ENCODE results near the gene ATF6. TPM values are rescaled to one million over a fixed set of nuclear protein-coding genes. Genes with fewer than 3 reads are reported as not detected.

The ATF6 gene
- total and polyA plus RNA-seq, 2 of the 8 experiments (the other 6 are each of a cell fraction or from before 2014, with no cell fraction given): 4.6 to 10.0 TPM

Small RNA genes within 50 kb of the gene (small RNA-seq; reads per million reads assigned to genes)
- gene RN7SL466P (ENCODE audit: insufficient read depth): not detected

Other genes starting within 250 kb of the ATF6 start
- gene HSPA6, start 241.8 kb upstream of the ATF6 start, total RNA-seq (2021; fragmentation: NEBNext Ultra II Directional; extraction: Animal tissue kit (Norgen Biotek cat#: 25700)): 0.15 and 0.17 TPM in 2 replicates
- gene HSPA6, start 241.8 kb upstream of the ATF6 start, polyA plus RNA-seq (2011; rRNA removed): 0.05 and 0.06 TPM in 2 replicates
- not detected in 2 replicates for gene FCGR3A, start 216.5 kb upstream of the ATF6 start, total RNA-seq (2021; fragmentation: NEBNext Ultra II Directional; extraction: Animal tissue kit (Norgen Biotek cat#: 25700))
- not detected in 2 replicates for gene FCGR3A, start 216.5 kb upstream of the ATF6 start, polyA plus RNA-seq (2011; rRNA removed)
- gene FCGR3B, start 135.1 kb upstream of the ATF6 start, total RNA-seq (2021; fragmentation: NEBNext Ultra II Directional; extraction: Animal tissue kit (Norgen Biotek cat#: 25700)): not detected in 2 replicates
- not detected in 2 replicates for gene FCGR3B, start 135.1 kb upstream of the ATF6 start, polyA plus RNA-seq (2011; rRNA removed)
- not detected in 2 replicates for gene FCGR2B, start 103.2 kb upstream of the ATF6 start, total RNA-seq (2021; fragmentation: NEBNext Ultra II Directional; extraction: Animal tissue kit (Norgen Biotek cat#: 25700))
- gene FCGR2B, start 103.2 kb upstream of the ATF6 start, polyA plus RNA-seq (2011; rRNA removed): 0.05 and 0.11 TPM in 2 replicates
- not detected in 2 replicates for gene FCRLA, start 59.1 kb upstream of the ATF6 start, total RNA-seq (2021; fragmentation: NEBNext Ultra II Directional; extraction: Animal tissue kit (Norgen Biotek cat#: 25700))
- not detected in 2 replicates for gene FCRLA, start 59.1 kb upstream of the ATF6 start, polyA plus RNA-seq (2011; rRNA removed)
- 0.15 and 0.24 TPM in 2 replicates for gene FCRLB, start 44.8 kb upstream of the ATF6 start, total RNA-seq (2021; fragmentation: NEBNext Ultra II Directional; extraction: Animal tissue kit (Norgen Biotek cat#: 25700))
- gene FCRLB, start 44.8 kb upstream of the ATF6 start, polyA plus RNA-seq (2011; rRNA removed): 0.13 and 0.14 TPM in 2 replicates
- 24.4 and 27.6 TPM in 2 replicates for gene DUSP12, start 16.5 kb upstream of the ATF6 start, total RNA-seq (2021; fragmentation: NEBNext Ultra II Directional; extraction: Animal tissue kit (Norgen Biotek cat#: 25700))
- 32.7 and 33.9 TPM in 2 replicates for gene DUSP12, start 16.5 kb upstream of the ATF6 start, polyA plus RNA-seq (2011; rRNA removed)

Data from H1 (cell line).